Liver (tissue), 9 donors: Measurements from ENCODE around the gene GIMAP2. TPM values are rescaled to one million over a fixed set of nuclear protein-coding genes. Genes with fewer than 3 reads are reported as not detected.
"Not testable (repeated sequence)": the region's sequence is repeated elsewhere in the genome, so short reads cannot be mapped to it uniquely, and the experiment has no call there.

Experiments
- DNase-seq: peaks from one replicate; pipeline ENCODE4 v3.0.0-alpha.2; 2017; ENCODE audit warnings: low spot score
- H3K27ac ChIP-seq, 2 donors: one replicate each; pipeline ENCODE4 v1.7.0; 2013; ENCODE audit warnings: inconsistent platforms in 2 of 2, low read length in 2 of 2, control low read depth in 1 of 2, low read depth in 1 of 2, mild to moderate bottlenecking in 1 of 2
- H3K27me3 ChIP-seq, 4 donors: one replicate each; pipeline versions ENCODE4 v1.6.1 to v1.7.0; 2013; ENCODE audit warnings: low read length in 3 of 4, inconsistent platforms in 1 of 4, mild to moderate bottlenecking in 1 of 4, moderate library complexity in 1 of 4; ENCODE audit not compliant: control insufficient read depth in 4 of 4, insufficient read depth in 4 of 4
- H3K36me3 ChIP-seq, 4 donors: one replicate each; pipeline versions ENCODE4 v1.6.1 to v1.7.0; 2013; ENCODE audit warnings: low read length in 3 of 4, mild to moderate bottlenecking in 3 of 4, low read depth in 1 of 4, moderate library complexity in 1 of 4; ENCODE audit not compliant: control insufficient read depth in 4 of 4, insufficient read depth in 3 of 4
- H3K4me1 ChIP-seq, 4 donors: one replicate each; pipeline versions ENCODE4 v1.6.1 to v1.7.0; 2013; ENCODE audit warnings: low read length in 3 of 4, mild to moderate bottlenecking in 3 of 4, moderate library complexity in 1 of 4; ENCODE audit not compliant: control insufficient read depth in 4 of 4, insufficient read depth in 4 of 4
- H3K4me3 ChIP-seq, 3 donors: one replicate each; pipeline versions ENCODE4 v1.6.1 to v1.7.0; 2013; ENCODE audit warnings: low read length in 3 of 3, control low read depth in 1 of 3, low read depth in 1 of 3, mild to moderate bottlenecking in 1 of 3
- H3K9ac ChIP-seq, 2 donors: one replicate each; pipeline ENCODE4 v1.7.0; 2013; ENCODE audit warnings: low read length in 2 of 2, mild to moderate bottlenecking in 2 of 2, moderate library complexity in 2 of 2, control low read depth in 1 of 2, low read depth in 1 of 2
- H3K9me3 ChIP-seq, 4 donors: one replicate each; pipeline versions ENCODE4 v1.6.1 to v1.7.0; 2013; ENCODE audit warnings: low read length in 3 of 4; ENCODE audit not compliant: control insufficient read depth in 4 of 4
- CTCF ChIP-seq: fragments of 150-350 bp; IDR thresholded peaks from 2 replicates; pipeline ENCODE4 v1.5.1; 2017; ENCODE audit warnings: improper control_type of control experiment, low read depth, low read length; ENCODE audit not compliant: missing input control
- EGR1 ChIP-seq, 2 donors: IDR thresholded peaks; 2 replicates each; pipeline ENCODE4 v1.6.1; 2016 to 2018; ENCODE audit warnings: antibody characterized with exemption in 2 of 2, low read depth in 2 of 2
- FOXA1 ChIP-seq: IDR thresholded peaks from 2 replicates; pipeline ENCODE4 v1.6.1; 2016; ENCODE audit warnings: antibody characterized with exemption
- FOXA2 ChIP-seq: IDR thresholded peaks from 2 replicates; pipeline ENCODE4 v1.6.1; 2016; ENCODE audit warnings: antibody characterized with exemption
- GABPA ChIP-seq, 2 donors: IDR thresholded peaks in 1 of 2; conservative IDR thresholded peaks in 1 of 2; 2 replicates each; pipeline ENCODE4 v1.6.1; 2016; ENCODE audit warnings: antibody characterized with exemption in 2 of 2, mild to moderate bottlenecking in 1 of 2, moderate library complexity in 1 of 2
- HNF4A ChIP-seq, 2 donors: conservative IDR thresholded peaks; 2 replicates each; pipeline ENCODE4 v1.6.1; 2016; ENCODE audit warnings: antibody characterized with exemption in 2 of 2, mild to moderate bottlenecking in 2 of 2
- HNF4G ChIP-seq: IDR thresholded peaks from 2 replicates; pipeline ENCODE4 v1.6.1; 2016; ENCODE audit warnings: antibody characterized with exemption
- JUND ChIP-seq, 2 donors: IDR thresholded peaks; 2 replicates each; pipeline ENCODE4 v1.6.1; 2016; ENCODE audit warnings: antibody characterized with exemption in 2 of 2
- NR2F2 ChIP-seq: IDR thresholded peaks from 2 replicates; pipeline ENCODE4 v1.6.1; 2016; ENCODE audit warnings: antibody characterized with exemption
- RAD21 ChIP-seq, 2 donors: IDR thresholded peaks; 2 replicates each; pipeline ENCODE4 v1.6.1; 2016; ENCODE audit warnings: antibody characterized with exemption in 2 of 2, mild to moderate bottlenecking in 2 of 2
- RXRA ChIP-seq, 2 donors: IDR thresholded peaks; 2 replicates each; pipeline ENCODE4 v1.6.1; 2017 to 2018; ENCODE audit warnings: antibody characterized with exemption in 2 of 2, mild to moderate bottlenecking in 1 of 2
- SP1 ChIP-seq: IDR thresholded peaks from 2 replicates; pipeline ENCODE4 v1.6.1; 2018; ENCODE audit warnings: antibody characterized with exemption, mild to moderate bottlenecking
- TAF1 ChIP-seq: conservative IDR thresholded peaks from 2 replicates; pipeline ENCODE4 v1.6.1; 2016; ENCODE audit warnings: antibody characterized with exemption, mild to moderate bottlenecking
- YY1 ChIP-seq: IDR thresholded peaks from 2 replicates; pipeline ENCODE4 v1.6.1; 2016; ENCODE audit warnings: antibody characterized with exemption, mild to moderate bottlenecking
- ZBTB33 ChIP-seq: IDR thresholded peaks from 2 replicates; pipeline ENCODE4 v1.6.1; 2016; ENCODE audit warnings: antibody characterized with exemption
- WGBS: extraction: QIAGEN DNeasy Blood & Tissue Kit; methylation state at CpG from one replicate; pipeline ENCODE4 v1.1.7; 2013; 5-methylcytosine and 5-hydroxymethylcytosine counted together
- polyA plus RNA-seq, 2 donors: library from polyadenylated mRNA; stranded (reverse) in 1 of 2; unstranded in 1 of 2; fragments of 200-250 nt in 1 of 2; fragments of >200 nt in 1 of 2; fragmentation: Nextera tagmentation in 1 of 2; extraction: Ambion mirVana in 1 of 2; gene quantifications; one replicate each; pipeline versions ENCODE4 v1.2.1 to v1.2.3, GENCODE V29; 2013 to 2015
- total RNA-seq, 2 donors: library from RNA; depleted of rRNA; stranded (reverse); fragments of >200 nt; gene quantifications; one replicate each; pipeline ENCODE4 v1.2.3, GENCODE V29; 2014
- TF ChIP-seq, protein P1 (sequence below): IDR thresholded peaks from 2 replicates; pipeline ENCODE4 v1.6.1; 2016; ENCODE audit warnings: antibody characterized with exemption, mild to moderate bottlenecking
- TF ChIP-seq, protein P2 (sequence below): IDR thresholded peaks from 2 replicates; pipeline ENCODE4 v1.6.1; 2016; ENCODE audit warnings: antibody characterized with exemption
- TF ChIP-seq, protein P3 (sequence below): IDR thresholded peaks from 2 replicates; pipeline ENCODE4 v1.6.1; 2016; ENCODE audit warnings: antibody characterized with exemption
- donor health status: healthy.
- donor health status: healthy.
- donor health status: healthy.
- donor health status: healthy.
- donor health status: healthy.

Gene GIMAP2
- total and polyA plus RNA-seq, 4 donors, result 4.9 to 9.2 (median 6.0) TPM

DNA sequence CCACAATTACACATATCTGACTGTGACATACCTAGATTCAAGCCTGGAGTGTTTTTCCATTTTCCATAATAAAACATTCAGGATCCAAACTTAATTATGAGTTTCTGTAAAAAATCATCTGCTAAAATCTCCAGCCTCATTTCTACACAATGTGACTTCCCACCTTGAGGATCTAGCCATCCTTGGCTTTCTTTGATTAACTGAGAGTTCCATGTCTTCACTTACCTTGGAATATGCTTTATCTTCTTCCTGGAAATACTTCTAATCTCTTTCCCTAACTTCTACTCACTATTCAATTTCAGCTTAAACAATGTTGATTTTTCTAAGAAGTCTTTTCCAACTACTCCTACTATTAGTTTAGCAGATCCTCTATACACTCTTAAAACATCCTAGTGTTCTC is 16.5 kb upstream of the GIMAP2 start:
- no peak for TF ChIP-seq CTCF
- TF ChIP-seq, protein P1, sequence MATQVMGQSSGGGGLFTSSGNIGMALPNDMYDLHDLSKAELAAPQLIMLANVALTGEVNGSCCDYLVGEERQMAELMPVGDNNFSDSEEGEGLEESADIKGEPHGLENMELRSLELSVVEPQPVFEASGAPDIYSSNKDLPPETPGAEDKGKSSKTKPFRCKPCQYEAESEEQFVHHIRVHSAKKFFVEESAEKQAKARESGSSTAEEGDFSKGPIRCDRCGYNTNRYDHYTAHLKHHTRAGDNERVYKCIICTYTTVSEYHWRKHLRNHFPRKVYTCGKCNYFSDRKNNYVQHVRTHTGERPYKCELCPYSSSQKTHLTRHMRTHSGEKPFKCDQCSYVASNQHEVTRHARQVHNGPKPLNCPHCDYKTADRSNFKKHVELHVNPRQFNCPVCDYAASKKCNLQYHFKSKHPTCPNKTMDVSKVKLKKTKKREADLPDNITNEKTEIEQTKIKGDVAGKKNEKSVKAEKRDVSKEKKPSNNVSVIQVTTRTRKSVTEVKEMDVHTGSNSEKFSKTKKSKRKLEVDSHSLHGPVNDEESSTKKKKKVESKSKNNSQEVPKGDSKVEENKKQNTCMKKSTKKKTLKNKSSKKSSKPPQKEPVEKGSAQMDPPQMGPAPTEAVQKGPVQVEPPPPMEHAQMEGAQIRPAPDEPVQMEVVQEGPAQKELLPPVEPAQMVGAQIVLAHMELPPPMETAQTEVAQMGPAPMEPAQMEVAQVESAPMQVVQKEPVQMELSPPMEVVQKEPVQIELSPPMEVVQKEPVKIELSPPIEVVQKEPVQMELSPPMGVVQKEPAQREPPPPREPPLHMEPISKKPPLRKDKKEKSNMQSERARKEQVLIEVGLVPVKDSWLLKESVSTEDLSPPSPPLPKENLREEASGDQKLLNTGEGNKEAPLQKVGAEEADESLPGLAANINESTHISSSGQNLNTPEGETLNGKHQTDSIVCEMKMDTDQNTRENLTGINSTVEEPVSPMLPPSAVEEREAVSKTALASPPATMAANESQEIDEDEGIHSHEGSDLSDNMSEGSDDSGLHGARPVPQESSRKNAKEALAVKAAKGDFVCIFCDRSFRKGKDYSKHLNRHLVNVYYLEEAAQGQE, result no peak
- TF ChIP-seq, protein P2, sequence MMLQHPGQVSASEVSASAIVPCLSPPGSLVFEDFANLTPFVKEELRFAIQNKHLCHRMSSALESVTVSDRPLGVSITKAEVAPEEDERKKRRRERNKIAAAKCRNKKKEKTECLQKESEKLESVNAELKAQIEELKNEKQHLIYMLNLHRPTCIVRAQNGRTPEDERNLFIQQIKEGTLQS, result no peak
- no peak for TF ChIP-seq HNF4A (conservative IDR thresholded peaks at IDR 0.05)
- TF ChIP-seq RAD21 (IDR thresholded peaks at IDR 0.05), result no peak
- no peak for TF ChIP-seq TAF1
- TF ChIP-seq SP1, result no peak
- no peak for TF ChIP-seq HNF4G
- no peak for TF ChIP-seq NR2F2
- TF ChIP-seq RXRA (IDR thresholded peaks at IDR 0.05), result no peak
- TF ChIP-seq, protein P3, sequence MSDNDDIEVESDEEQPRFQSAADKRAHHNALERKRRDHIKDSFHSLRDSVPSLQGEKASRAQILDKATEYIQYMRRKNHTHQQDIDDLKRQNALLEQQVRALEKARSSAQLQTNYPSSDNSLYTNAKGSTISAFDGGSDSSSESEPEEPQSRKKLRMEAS, result no peak
- TF ChIP-seq GABPA (IDR thresholded peaks at IDR 0.05 in 1 of 2, conservative IDR thresholded peaks at IDR 0.05 in 1 of 2), result no peak
- no peak for TF ChIP-seq EGR1 (IDR thresholded peaks at IDR 0.05; ENCODE audit: low read depth in 2 of 2)
- TF ChIP-seq ZBTB33, result no peak
- TF ChIP-seq FOXA1, result no peak
- TF ChIP-seq FOXA2, result no peak
- TF ChIP-seq JUND (IDR thresholded peaks at IDR 0.05), result no peak
- TF ChIP-seq YY1, result no peak
- Histone ChIP-seq H3K36me3 (no peaks in the 10 kb centered on the region), H3K4me3 (no peak overlapping the region), H3K9me3 (no peaks in the 10 kb centered on the region), H3K27ac (no peak overlapping the region), H3K9ac (no peak overlapping the region), H3K27me3 (no peaks in the 10 kb centered on the region), H3K4me1 (no peaks in the 10 kb centered on the region)
- no peak for DNase-seq

DNA sequence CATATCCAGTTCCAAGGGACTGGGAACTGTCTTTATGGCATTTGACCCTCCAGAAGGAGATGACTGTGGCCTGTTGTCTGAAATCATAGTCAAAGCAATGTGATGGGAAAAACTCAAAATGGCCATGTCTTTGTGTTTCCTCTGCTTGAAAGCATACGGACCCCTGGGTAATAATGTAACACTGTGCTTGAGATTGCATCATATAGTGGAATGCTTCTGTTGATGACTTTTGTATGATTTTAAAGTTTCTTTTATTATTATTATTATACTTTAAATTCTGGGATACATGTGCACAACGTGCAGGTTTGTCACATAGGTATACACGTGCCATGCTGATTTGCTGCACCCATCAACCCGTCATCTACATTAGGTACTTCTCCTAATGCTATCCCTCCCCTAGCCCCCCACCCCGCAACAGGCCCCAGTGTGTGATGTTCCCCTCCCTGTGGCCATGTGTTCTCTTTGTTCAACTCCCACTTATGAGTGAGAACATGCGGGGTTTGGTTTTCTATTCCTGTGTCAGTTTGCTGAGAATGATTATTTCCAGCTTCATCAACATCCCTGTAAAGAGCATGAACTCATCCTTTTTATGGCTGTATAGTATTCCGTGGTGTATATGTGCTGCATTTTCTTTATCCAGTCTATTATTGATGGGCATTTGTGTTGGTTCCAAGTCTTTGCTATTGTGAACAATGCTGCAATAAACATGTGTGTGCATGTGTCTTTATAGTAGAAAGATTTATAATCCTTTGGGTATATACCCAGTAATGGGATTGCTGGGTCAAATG is 13.5 kb upstream of the GIMAP2 start:
- not testable (repeated sequence) for H3K4me3 ChIP-seq, H3K27ac ChIP-seq, H3K9ac ChIP-seq, H3K9me3 ChIP-seq, H3K27me3 ChIP-seq, H3K4me1 ChIP-seq, H3K36me3 ChIP-seq, DNase-seq
- 87% methylated on average over 7 of the region's 7 CpGs for WGBS
